H1 (cell line): ENCODE measurements around the gene TET2. TPM values are rescaled to one million over a fixed set of nuclear protein-coding genes. Genes with fewer than 3 reads are reported as not detected.

Source experiments
- CTCF ChIA-PET: fragments of 300-600 bp; sonication (Branson Sonifier 250); formaldehyde crosslinking; loops from one replicate; lab custom pipeline; 2021; ENCODE audit not compliant: partially characterized antibody; lab: Charles Lee
- POLR2A ChIA-PET: fragments of 300-600 bp; sonication (Branson Sonifier 250); formaldehyde crosslinking; loops from one replicate; lab custom pipeline; 2021; ENCODE audit warnings: inconsistent platforms; ENCODE audit not compliant: partially characterized antibody; lab: Charles Lee
- DNase-seq, 2 experiments: peaks; one replicate each; pipeline versions ENCODE4 v3.0.0 to v3.0.0-alpha.2; 2010 to 2022; ENCODE audit warnings: low spot score in 2 of 2, low read depth in 1 of 2, mixed read lengths in 1 of 2
- FAIRE-seq: peaks from 2 replicates; lab custom pipeline; 2011; peaks lifted over from hg19 to GRCh38; lab: Jason Lieb, UNC
- H2AFZ ChIP-seq: 2 replicates; pipeline ENCODE4 v1.8.1; 2012; ENCODE audit warnings: low read length, inconsistent platforms
- H2AK5ac ChIP-seq: 2 replicates; pipeline ENCODE4 v1.6.1; 2013; ENCODE audit warnings: low read depth, low read length
- H2BK120ac ChIP-seq: replicated peaks from 2 replicates; pipeline ENCODE3; 2013; ENCODE audit warnings: low read depth, low read length, inconsistent platforms
- H2BK12ac ChIP-seq: 2 replicates; pipeline ENCODE4 v1.6.1; 2013; ENCODE audit warnings: low read depth, low read length
- H2BK15ac ChIP-seq: 2 replicates; pipeline ENCODE4 v1.6.1; 2013; ENCODE audit warnings: low read length
- H2BK20ac ChIP-seq: 2 replicates; pipeline ENCODE4 v1.6.1; 2013; ENCODE audit warnings: low read length
- H2BK5ac ChIP-seq: 2 replicates; pipeline ENCODE4 v1.6.1; 2013; ENCODE audit warnings: low read depth, low read length
- H3K14ac ChIP-seq: 2 replicates; pipeline ENCODE4 v1.6.1; 2013; ENCODE audit warnings: inconsistent platforms; ENCODE audit not compliant: insufficient read length
- H3K18ac ChIP-seq: 2 replicates; pipeline ENCODE4 v1.6.1; 2013; ENCODE audit warnings: low read length; ENCODE audit errors: extremely low read depth
- H3K23ac ChIP-seq: 2 replicates; pipeline ENCODE4 v1.6.1; 2013; ENCODE audit warnings: inconsistent platforms; ENCODE audit not compliant: insufficient read length
- H3K23me2 ChIP-seq: 2 replicates; pipeline ENCODE4 v1.6.1; 2013; ENCODE audit warnings: low read depth, low read length
- H3K27ac ChIP-seq: 2 replicates; pipeline ENCODE4 v1.6.1; 2011; ENCODE audit warnings: low read depth, low read length, inconsistent platforms
- H3K27me3 ChIP-seq, 4 experiments: replicated peaks in 1 of 4; 1 replicate in 1 of 4; 2 replicates in 3 of 4; pipeline versions ENCODE4 v1.6.1 to v1.8.1; 2011 to 2013; ENCODE audit warnings: low read length in 3 of 4, mild to moderate bottlenecking in 3 of 4, inconsistent platforms in 2 of 4, mixed read lengths in 2 of 4, moderate library complexity in 1 of 4; ENCODE audit not compliant: control insufficient read depth in 3 of 4, insufficient read depth in 3 of 4; ENCODE audit errors: extremely low read depth in 1 of 4
- H3K36me3 ChIP-seq, 4 experiments: 2 replicates each; pipeline versions ENCODE4 v1.6.1 to v1.8.1; 2011 to 2013; ENCODE audit warnings: mild to moderate bottlenecking in 4 of 4, low read length in 3 of 4, moderate library complexity in 2 of 4, control low read depth in 1 of 4, inconsistent platforms in 1 of 4; ENCODE audit not compliant: insufficient read depth in 4 of 4, control insufficient read depth in 2 of 4
- H3K4ac ChIP-seq: replicated peaks from 2 replicates; pipeline ENCODE3; 2013; ENCODE audit warnings: low read length, low read depth, mixed read lengths, inconsistent platforms; ENCODE audit not compliant: insufficient read length
- H3K4me1 ChIP-seq, 4 experiments: replicated peaks in 1 of 4; 1 replicate in 1 of 4; 2 replicates in 3 of 4; pipeline versions ENCODE4 v1.6.1 to v1.8.1; 2011 to 2013; ENCODE audit warnings: low read length in 3 of 4, inconsistent platforms in 2 of 4, mixed read lengths in 1 of 4; ENCODE audit not compliant: insufficient read depth in 4 of 4, control insufficient read depth in 3 of 4
- H3K4me2 ChIP-seq, 2 experiments: 2 replicates each; pipeline versions ENCODE4 v1.6.1 to v1.8.1; 2011 to 2013; ENCODE audit warnings: low read depth in 2 of 2, low read length in 2 of 2, control low read depth in 1 of 2, inconsistent platforms in 1 of 2, mild to moderate bottlenecking in 1 of 2; ENCODE audit not compliant: insufficient read depth in 1 of 2
- H3K4me3 ChIP-seq, 4 experiments: fragments of 200-600, 300-600 bp in 1 of 4; sonication (generic), shearing (Covaris generic), sonication (Bioruptor Twin) in 1 of 4; 2 replicates each; pipeline versions ENCODE4 v1.5.1 to v1.8.1; 2011 to 2016; ENCODE audit warnings: low read length in 4 of 4, low read depth in 3 of 4, control low read depth in 2 of 4, inconsistent platforms in 2 of 4, mild to moderate bottlenecking in 2 of 4, mixed read lengths in 1 of 4, moderate library complexity in 1 of 4; ENCODE audit not compliant: insufficient read depth in 2 of 4; ENCODE audit errors: extremely low read depth in 1 of 4
- H3K56ac ChIP-seq: replicated peaks from 2 replicates; pipeline ENCODE3; 2013; ENCODE audit warnings: low read depth, mild to moderate bottlenecking, mixed read lengths, low read length, inconsistent platforms; ENCODE audit not compliant: insufficient read length
- H3K79me1 ChIP-seq: 2 replicates; pipeline ENCODE4 v1.6.1; 2013; ENCODE audit warnings: low read depth, low read length, control low read depth
- H3K79me2 ChIP-seq, 2 experiments: 2 replicates each; pipeline versions ENCODE4 v1.6.1 to v1.8.1; 2012 to 2013; ENCODE audit warnings: low read length in 2 of 2, mild to moderate bottlenecking in 2 of 2, inconsistent platforms in 1 of 2; ENCODE audit not compliant: insufficient read depth in 2 of 2, control insufficient read depth in 1 of 2
- H3K9ac ChIP-seq, 4 experiments: replicated peaks in 1 of 4; 1 replicate in 1 of 4; 2 replicates in 3 of 4; pipeline versions ENCODE4 v1.6.1 to v1.8.1; 2011 to 2013; ENCODE audit warnings: low read depth in 3 of 4, low read length in 3 of 4, control low read depth in 2 of 4, mild to moderate bottlenecking in 2 of 4, moderate library complexity in 2 of 4, inconsistent platforms in 1 of 4; ENCODE audit errors: extremely low read depth in 1 of 4
- H3K9me3 ChIP-seq, 2 experiments: 2 replicates each; pipeline versions ENCODE4 v1.6.1 to v1.8.1; 2012 to 2013; ENCODE audit warnings: mild to moderate bottlenecking in 2 of 2, moderate library complexity in 2 of 2, control low read depth in 1 of 2, inconsistent platforms in 1 of 2, low read depth in 1 of 2, low read length in 1 of 2, mixed read lengths in 1 of 2; ENCODE audit not compliant: insufficient read depth in 2 of 2
- H4K20me1 ChIP-seq, 2 experiments: replicated peaks in 1 of 2; 2 replicates each; pipeline versions ENCODE3 to v1.8.1; 2011 to 2013; ENCODE audit warnings: inconsistent platforms in 2 of 2, low read length in 2 of 2, mild to moderate bottlenecking in 1 of 2; ENCODE audit not compliant: insufficient read depth in 2 of 2, control insufficient read depth in 1 of 2
- H4K5ac ChIP-seq: 2 replicates; pipeline ENCODE4 v1.6.1; 2013; ENCODE audit warnings: low read length, low read depth, mixed read lengths, inconsistent platforms; ENCODE audit not compliant: insufficient read length
- H4K8ac ChIP-seq: 2 replicates; pipeline ENCODE4 v1.8.0; 2013; ENCODE audit warnings: mild to moderate bottlenecking, moderate library complexity, low read length, inconsistent platforms; ENCODE audit not compliant: insufficient read depth; ENCODE audit errors: extremely low read depth
- H4K91ac ChIP-seq: replicated peaks from 2 replicates; pipeline ENCODE3; 2013; ENCODE audit warnings: low read length, mixed read lengths, inconsistent platforms; ENCODE audit not compliant: insufficient read length
- ATF2 ChIP-seq: IDR thresholded peaks from 2 replicates; pipeline ENCODE4 v1.6.1; 2012; ENCODE audit warnings: low read length, inconsistent platforms
- EGR1 ChIP-seq: IDR thresholded peaks from 2 replicates; pipeline ENCODE4 v1.6.1; 2011; ENCODE audit warnings: low read depth, low read length, borderline replicate concordance
- GTF2F1 ChIP-seq: IDR thresholded peaks from 2 replicates; pipeline ENCODE4 v1.6.1; 2012; ENCODE audit warnings: low read depth, low read length, improper control_type of control experiment, borderline replicate concordance
- PHF8 ChIP-seq: fragments of 200-600 bp; sonication (generic); conservative IDR thresholded peaks from 2 replicates; pipeline ENCODE4 v1.7.1; 2012; ENCODE audit warnings: low read depth, mild to moderate bottlenecking, inconsistent platforms, low read length, moderate library complexity
- RBBP5 ChIP-seq: IDR thresholded peaks from 2 replicates; pipeline ENCODE4 v1.7.1; 2012; ENCODE audit warnings: low read depth, mild to moderate bottlenecking, inconsistent platforms, low read length, moderate library complexity, borderline replicate concordance
- RFX5 ChIP-seq: IDR thresholded peaks from 2 replicates; pipeline ENCODE4 v1.6.1; 2011; ENCODE audit warnings: low read depth, low read length, improper control_type of control experiment, borderline replicate concordance
- SAP30 ChIP-seq: fragments of 300-600 bp; sonication (generic); IDR thresholded peaks from 2 replicates; pipeline ENCODE4 v1.7.1; 2012; ENCODE audit warnings: low read length, moderate library complexity, mild to moderate bottlenecking, inconsistent platforms; ENCODE audit not compliant: insufficient read depth, insufficient replicate concordance
- SIX5 ChIP-seq: IDR thresholded peaks from 2 replicates; pipeline ENCODE4 v1.6.1; 2011; ENCODE audit warnings: mild to moderate bottlenecking, low read depth, low read length
- WGBS, 2 experiments: shearing (Covaris generic) in 1 of 2; methylation state at CpG; one replicate each; pipeline versions ENCODE4 v1.1.6 to v1.1.7; 2013 to 2015; ENCODE audit warnings: low lambda C conversion rate in 2 of 2, mixed read lengths in 2 of 2, inconsistent platforms in 1 of 2, low coverage in 1 of 2, missing lambda C conversion rate in 1 of 2; ENCODE audit not compliant: insufficient replicate concordance in 2 of 2, insufficient coverage in 1 of 2, insufficient read length in 1 of 2; ENCODE audit errors: extremely low coverage in 1 of 2, missing lambda C conversion rate in 1 of 2; 5-methylcytosine and 5-hydroxymethylcytosine counted together
- polyA plus RNA-seq, 7 experiments: library from polyadenylated mRNA; depleted of rRNA in 3 of 7; stranded (reverse) in 5 of 7; unstranded in 2 of 7; fragments of >200 nt in 5 of 7; fragments of 200-250 nt in 2 of 7; gene quantifications; 1 replicate in 5 of 7; 2 replicates in 1 of 7; 4 replicates in 1 of 7; pipeline versions ENCODE4 v1.2.1 to v1.2.3, GENCODE V29; 2011 to 2013; ENCODE audit warnings: missing spikeins in 2 of 7, mixed read lengths in 2 of 7
- total RNA-seq: library from RNA; stranded (reverse); fragmentation: NEBNext Ultra II Directional; extraction: Animal tissue kit (Norgen Biotek cat#: 25700); gene quantifications from 2 replicates; pipeline ENCODE4 v1.2.1, GENCODE V29; 2021

The TET2 gene
- total and polyA plus RNA-seq, 2 of the 8 experiments (the other 6 are each of a cell fraction or from before 2014, with no cell fraction given), result 1.0 to 2.6 TPM

DNA sequence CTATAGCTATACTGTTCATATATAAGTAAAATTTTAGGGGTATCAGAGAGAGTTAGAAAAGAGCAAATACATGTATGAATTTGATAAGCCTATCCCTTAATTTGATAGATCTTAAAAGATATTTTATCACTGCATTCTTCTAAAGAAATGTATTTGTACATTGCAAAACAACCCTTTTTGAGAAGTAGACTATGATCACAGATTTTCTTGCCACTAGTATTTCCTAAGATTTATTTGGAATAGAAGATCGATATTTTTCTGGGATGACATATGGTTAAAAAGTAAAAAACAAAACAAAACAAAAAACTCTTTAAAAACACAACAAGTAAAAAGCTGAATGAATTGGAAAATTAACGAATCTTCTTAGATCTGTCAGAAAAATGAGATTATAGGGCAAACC lies 27.4 kb downstream of the TET2 start:
- no peak overlapping the region for H3K27ac ChIP-seq
- no peak overlapping the region for H2BK20ac ChIP-seq
- no peaks in the 10 kb centered on the region for H3K27me3 ChIP-seq
- H3K4ac ChIP-seq, result no peak overlapping the region
- no peak for FAIRE-seq
- no peaks in the 10 kb centered on the region for H3K79me2 ChIP-seq
- H2AFZ ChIP-seq, result no peak overlapping the region
- no peak overlapping the region for H3K23ac ChIP-seq
- ChIA-PET POLR2A (no interaction called here), CTCF (interaction anchor here (1.5 kb wide), 1 partner anchor 22 kb away, joined by 3 read pairs; no protein-coding TSS in a partner anchor)
- no peak overlapping the region for H2BK15ac ChIP-seq
- no peak overlapping the region for H4K91ac ChIP-seq
- H3K4me2 ChIP-seq, result no peak overlapping the region
- H2BK12ac ChIP-seq, result no peak overlapping the region
- no peak overlapping the region for H2BK120ac ChIP-seq
- no peaks in the 10 kb centered on the region for H3K23me2 ChIP-seq
- no peaks in the 10 kb centered on the region for H3K9me3 ChIP-seq
- H2BK5ac ChIP-seq, result no peak overlapping the region
- DNase-seq, result no peak
- no peak overlapping the region for H4K8ac ChIP-seq
- no peaks in the 10 kb centered on the region for H3K36me3 ChIP-seq
- H3K9ac ChIP-seq, result no peak overlapping the region
- H2AK5ac ChIP-seq, result no peak overlapping the region
- 94% methylated on average over 2 of the region's 2 CpGs; no CpG with 5 or more reads in 1 of the 2 experiments for WGBS, 2 experiments
- no peak overlapping the region for H3K14ac ChIP-seq
- no peak overlapping the region for H3K18ac ChIP-seq
- no peaks in the 10 kb centered on the region for H4K20me1 ChIP-seq
- no peaks in the 10 kb centered on the region for H3K4me1 ChIP-seq
- no peak overlapping the region for H3K4me3 ChIP-seq
- H4K5ac ChIP-seq, result no peak overlapping the region
- H3K79me1 ChIP-seq, result no peaks in the 10 kb centered on the region
- H3K56ac ChIP-seq, result no peak overlapping the region
- no peak for TF ChIP-seq SAP30
- TF ChIP-seq EGR1, result no peak
- no peak for TF ChIP-seq PHF8
- no peak for TF ChIP-seq ATF2
- no peak for TF ChIP-seq RBBP5
- no peak for TF ChIP-seq RFX5
- no peak for TF ChIP-seq SIX5
- no peak for TF ChIP-seq GTF2F1
